Fibroblast of lung (primary cell): ENCODE data around the gene CDX1.

Source experiments
- CTCF ChIP-seq, 2 donors: IDR thresholded peaks in 1 of 2; conservative IDR thresholded peaks in 1 of 2; 1 replicate in 1 of 2; 2 replicates in 1 of 2; pipeline ENCODE4 v1.5.1; 2011 to 2012; ENCODE audit warnings: low read length in 2 of 2, control low read depth in 1 of 2, inconsistent platforms in 1 of 2, low read depth in 1 of 2, mild to moderate bottlenecking in 1 of 2
- EZH2 ChIP-seq: IDR thresholded peaks from 2 replicates; pipeline ENCODE4 v1.5.1; 2012; ENCODE audit warnings: low read length, control low read depth, mild to moderate bottlenecking; ENCODE audit errors: missing control alignments

- TF ChIP-seq CTCF (conservative IDR thresholded peaks at IDR 0.05 in 1 of 2, IDR thresholded peaks at IDR 0.05 in 1 of 2; ENCODE audit: low read depth in 1 of 2, low read length in 2 of 2) (no peak), EZH2 (no peak)
Measured at GRCh38 chr5:150148117-150148927, 18.3 kb upstream of the CDX1 start.
